Kidney capillary endothelial cell (primary cell): ENCODE data around the gene KNTC1.
"Not testable (repeated sequence)": the region's sequence is repeated elsewhere in the genome, so short reads cannot be mapped to it uniquely, and the experiment has no call there.

Source experiments
- DNase-seq: peaks from one replicate; pipeline ENCODE4 v3.0.0-alpha.2; 2018; ENCODE audit warnings: low spot score

The KNTC1 gene

DNA sequence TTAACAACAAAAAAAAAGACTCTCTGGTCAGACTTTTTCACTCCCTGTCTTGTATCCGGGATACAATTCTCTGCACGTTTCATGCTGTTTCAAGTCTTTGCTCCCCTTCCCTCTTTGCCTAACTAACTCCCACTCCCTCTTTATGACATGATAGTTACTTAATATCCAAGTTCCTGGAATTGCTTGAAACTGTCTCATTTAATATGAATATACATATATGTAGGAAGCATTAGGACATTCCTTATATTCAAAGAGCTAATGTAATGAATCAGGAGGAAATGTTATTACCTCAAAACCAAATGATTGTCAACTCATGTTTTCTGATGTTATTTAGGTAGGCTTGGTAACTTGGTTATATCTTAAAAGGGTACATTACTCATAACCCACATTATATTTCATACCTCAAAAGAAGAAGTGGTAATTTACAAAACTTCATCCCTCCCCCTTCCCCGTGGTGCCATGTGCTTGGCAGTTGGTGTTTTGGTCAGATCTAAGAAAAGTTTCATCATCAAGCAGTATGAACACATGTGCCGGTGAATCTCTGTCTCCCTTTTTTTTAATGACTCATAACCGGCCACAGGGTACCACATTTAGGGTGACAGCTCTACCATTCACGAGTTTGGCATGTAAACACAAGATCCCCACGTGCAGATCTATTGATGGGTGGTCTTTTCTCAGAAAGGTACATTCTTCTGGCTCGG, 119.6 kb downstream of the KNTC1 start:
- DNase-seq = no peak

DNA sequence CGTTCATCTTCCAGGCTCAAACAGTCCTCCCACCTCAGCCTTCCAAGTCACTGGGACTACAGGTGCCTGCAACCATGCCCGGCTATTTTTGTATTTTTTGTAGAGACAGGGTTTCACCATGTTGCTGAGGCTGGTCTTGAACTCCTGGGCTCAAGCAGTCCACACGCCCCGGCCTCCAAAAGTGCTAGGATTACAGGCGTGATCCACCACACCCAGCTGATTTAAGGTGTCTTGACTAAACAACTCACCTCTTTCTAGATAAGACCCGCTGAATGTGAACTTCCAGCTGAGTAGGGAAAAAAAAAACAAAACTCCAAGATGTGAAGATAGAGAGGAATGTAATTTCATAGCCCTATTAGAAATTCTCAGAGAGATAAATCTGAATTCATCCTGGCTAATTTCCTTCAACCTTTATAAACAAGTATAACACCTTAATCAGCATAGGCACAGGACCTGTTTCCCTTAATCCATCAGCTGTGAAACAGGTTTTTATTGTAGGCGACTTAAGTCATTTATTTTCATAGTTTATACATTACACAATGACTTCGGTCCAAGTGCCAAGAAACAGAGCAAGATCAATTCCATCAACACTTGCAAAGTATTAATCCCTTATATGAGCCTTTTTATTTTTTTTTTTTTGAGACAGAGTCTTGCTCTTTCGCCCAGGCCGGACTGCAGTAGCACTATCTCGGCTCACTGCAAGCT, 124.6 kb downstream of the KNTC1 start:
- DNase-seq = no peak

DNA sequence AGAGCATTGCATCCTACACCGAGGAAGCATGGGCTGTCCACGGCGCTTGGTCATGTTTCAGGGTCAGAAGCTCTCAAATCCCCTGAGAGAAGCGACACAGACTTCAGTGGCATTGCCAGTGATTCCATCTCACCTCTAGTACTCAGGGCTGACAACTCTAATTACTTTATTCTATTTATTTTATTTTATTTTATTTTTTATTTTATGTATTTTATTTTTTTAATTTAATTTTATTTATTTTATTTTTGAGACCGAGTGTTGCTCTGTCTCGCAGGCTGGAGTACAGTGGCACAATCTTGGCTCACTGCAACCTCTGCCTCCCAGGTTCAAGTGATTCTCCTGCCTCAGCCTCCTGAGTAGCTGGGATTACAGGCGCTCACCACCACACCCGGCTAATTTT, 126.2 kb downstream of the KNTC1 start:
- DNase-seq = not testable (repeated sequence)

DNA sequence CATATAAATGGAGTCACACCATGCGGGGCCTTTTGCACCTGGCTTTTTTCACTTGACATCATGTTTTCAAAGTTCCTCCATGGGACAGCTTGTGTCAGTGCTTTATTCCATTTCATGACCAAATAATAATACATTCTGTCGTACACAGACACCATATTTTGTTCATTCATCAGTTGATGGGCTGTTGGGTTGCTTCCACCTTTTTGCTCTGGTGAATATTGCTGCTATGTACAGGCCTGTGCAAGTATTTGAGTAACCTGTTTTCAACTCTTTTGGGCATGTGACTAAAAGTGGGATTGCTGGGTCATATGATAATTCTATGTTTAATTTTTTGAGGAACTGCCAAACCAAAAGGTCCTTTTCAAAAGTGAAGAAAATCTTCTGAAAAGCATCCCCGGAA, 129.2 kb downstream of the KNTC1 start:
- DNase-seq = no peak

DNA sequence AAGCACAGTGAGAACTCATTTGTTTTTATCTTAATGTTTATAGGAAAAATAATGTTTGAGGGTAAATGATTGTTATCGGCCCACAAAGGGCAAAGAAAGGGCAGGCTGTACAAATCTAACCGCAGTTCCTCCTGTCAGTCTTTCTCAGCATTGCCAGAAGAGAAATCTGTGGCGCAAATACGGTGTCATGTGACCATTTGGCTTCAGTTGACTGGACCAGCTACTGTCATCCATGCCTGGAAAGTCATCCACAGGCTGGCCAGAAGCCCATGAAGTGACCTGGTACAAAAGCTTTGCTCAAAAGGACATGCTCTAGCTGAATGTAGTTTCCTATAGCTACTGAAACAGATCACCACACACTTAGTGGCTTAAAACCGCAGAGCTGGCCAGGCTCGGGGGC, 132.5 kb downstream of the KNTC1 start:
- no peak for DNase-seq

DNA sequence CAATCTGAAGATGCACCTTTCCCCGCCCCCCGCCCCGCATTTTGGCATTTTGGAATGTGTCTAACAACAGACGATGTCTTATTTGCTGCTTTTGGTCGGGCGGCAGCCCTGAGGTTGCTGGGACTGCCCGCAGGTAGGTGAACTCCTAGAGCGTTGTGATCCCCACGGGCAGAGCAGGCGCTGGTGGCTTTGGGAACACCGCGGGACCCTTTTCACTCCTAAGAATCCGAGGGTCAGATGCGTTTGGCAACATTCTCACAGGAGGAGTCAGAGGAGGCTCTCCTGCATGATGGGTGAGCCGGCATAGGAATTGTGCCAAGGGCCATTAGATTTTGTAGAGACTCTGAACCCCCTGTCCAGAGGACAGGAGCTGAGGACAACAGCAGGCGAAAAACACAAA, 134.2 kb downstream of the KNTC1 start:
- DNase-seq = no peak

DNA sequence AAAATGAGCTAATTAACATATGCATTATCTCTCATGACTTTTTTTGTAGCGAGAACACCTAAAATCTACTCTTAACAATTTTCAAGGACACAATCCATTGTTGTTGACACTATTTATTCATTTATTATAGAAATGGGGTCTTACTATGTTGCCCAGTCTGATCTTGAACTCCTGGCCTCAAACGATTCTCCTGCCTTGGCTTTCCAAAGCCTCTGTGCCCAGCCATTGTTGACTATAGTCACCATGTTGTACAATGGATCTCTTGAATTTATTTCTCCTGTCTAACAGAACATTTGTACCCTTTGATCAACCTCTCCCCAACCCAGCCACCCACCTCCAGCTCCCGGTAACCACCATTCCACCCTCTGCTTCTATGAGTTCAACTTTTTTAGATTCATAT, 134.9 kb downstream of the KNTC1 start:
- no peak for DNase-seq

DNA sequence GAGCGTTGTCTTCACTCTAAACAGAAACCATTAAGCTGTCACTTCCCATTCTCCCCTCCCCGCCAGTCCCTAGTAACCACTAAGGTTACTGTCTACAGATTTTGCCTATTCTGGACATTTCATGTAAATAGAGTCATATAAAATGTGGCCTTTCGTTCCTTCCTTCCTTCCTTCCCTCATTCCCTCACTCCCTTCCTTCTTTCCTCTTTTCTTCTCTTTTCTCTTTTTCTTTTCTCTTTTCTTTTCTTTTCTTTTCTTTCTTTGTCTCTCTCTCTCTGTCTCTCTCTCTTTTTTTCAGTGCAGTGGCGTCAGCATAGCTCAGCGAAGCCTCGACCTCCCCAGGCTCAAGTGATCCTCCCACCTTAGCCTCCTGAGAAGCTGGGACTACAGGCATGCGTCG, 138.3 kb downstream of the KNTC1 start:
- no peak for DNase-seq

DNA sequence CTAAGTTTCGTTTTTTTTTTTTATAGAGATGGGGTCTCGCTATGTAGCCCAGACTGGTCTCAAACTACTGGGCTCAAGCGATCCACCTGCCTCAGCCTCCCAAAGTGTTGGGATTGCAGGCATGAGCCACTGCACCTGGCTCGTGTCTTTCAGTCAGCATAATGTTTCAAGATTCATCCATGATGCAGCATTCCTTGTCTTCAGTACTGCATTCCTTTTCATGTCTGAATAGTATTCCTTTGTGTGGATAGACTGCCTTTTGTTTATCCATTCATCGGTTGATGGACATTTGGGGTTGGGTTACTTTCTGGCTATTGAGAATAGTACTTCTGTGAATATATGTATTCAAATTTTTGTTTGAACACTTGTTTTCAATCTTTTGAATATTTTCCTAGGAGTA, 138.7 kb downstream of the KNTC1 start:
- no peak for DNase-seq

DNA sequence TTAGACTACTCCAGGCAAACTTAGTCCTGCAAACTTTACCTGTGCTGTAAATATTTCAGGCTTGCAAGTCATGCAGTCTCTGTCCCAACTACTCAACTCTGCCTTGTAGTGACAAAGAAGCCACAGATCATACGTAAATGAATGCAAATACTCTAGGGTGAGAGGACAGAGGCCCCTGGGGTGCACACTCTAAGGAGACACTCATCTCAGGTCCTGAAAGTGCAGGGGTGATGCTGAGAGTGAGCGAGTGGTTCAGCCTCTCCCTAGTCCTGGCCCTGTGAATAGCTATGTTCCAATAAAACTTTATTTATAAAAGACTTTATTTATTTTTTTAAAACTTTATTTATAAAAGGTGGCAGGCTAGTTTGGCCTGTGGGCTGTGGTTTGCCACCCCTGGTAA, 141.2 kb downstream of the KNTC1 start:
- DNase-seq = no peak

DNA sequence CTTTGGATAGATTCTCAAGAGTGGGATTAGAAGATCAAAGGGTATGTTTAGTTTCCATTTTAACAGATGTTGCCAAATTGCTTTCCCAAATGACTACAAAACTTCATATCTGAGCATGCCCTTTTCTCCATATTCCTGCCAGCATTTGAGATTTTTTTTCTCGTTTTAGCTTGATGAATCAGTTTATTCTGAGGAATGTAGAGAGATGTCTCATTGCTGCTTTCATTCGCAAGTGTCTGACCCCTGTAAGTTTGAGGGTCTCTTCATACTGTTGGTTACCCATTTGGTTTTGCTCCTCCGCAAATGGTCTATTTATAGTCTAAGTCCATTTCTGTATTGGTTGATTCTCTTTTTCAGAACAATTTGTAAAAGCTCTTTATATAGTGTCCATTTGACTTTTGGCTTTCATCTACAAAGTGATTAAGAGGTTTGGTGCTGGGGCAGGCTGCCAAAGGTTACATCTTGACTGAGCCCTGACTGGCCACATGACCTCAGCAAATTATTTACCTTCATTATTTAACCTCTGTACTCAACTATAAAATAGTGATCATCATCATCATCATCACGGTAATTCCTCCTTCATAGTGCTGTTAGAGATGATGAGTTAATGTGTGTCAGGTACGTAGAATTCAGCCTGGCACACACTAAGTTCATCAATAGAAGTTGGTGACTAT, 142.5 kb downstream of the KNTC1 start:
- no peak for DNase-seq

DNA sequence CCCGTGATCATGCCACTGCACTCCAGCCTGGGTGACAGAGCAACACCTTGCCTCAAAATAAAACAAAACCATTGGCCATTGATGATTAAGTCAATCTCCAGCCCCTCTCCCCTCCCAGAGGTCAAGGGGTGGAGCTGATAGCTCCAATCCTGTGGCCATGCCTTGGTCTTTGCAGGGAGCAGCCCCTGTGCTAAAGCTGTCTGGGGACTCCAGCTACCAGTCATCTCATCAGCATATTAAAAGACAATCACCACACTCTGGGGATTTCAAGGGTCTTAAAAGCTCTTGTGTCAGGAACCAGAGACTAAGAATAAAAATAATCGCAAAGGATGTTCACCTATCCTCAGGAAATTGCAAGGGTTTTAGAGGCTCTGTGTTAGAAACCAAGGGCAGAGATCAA, 145.5 kb downstream of the KNTC1 start:
- DNase-seq = no peak
